GM18868 (cell line): Measurements from ENCODE around the gene PTPRN2.
"Not testable (repeated sequence)": the region's sequence is repeated elsewhere in the genome, so short reads cannot be mapped to it uniquely, and the experiment has no call there.

Source experiments
- ATAC-seq: cut with Tn5 transposase; IDR thresholded peaks from one replicate; pipeline ENCODE4 v1.9.1; 2021; ENCODE audit warnings: mild to moderate bottlenecking, moderate library complexity; ENCODE audit not compliant: unreplicated experiment

Gene PTPRN2

DNA sequence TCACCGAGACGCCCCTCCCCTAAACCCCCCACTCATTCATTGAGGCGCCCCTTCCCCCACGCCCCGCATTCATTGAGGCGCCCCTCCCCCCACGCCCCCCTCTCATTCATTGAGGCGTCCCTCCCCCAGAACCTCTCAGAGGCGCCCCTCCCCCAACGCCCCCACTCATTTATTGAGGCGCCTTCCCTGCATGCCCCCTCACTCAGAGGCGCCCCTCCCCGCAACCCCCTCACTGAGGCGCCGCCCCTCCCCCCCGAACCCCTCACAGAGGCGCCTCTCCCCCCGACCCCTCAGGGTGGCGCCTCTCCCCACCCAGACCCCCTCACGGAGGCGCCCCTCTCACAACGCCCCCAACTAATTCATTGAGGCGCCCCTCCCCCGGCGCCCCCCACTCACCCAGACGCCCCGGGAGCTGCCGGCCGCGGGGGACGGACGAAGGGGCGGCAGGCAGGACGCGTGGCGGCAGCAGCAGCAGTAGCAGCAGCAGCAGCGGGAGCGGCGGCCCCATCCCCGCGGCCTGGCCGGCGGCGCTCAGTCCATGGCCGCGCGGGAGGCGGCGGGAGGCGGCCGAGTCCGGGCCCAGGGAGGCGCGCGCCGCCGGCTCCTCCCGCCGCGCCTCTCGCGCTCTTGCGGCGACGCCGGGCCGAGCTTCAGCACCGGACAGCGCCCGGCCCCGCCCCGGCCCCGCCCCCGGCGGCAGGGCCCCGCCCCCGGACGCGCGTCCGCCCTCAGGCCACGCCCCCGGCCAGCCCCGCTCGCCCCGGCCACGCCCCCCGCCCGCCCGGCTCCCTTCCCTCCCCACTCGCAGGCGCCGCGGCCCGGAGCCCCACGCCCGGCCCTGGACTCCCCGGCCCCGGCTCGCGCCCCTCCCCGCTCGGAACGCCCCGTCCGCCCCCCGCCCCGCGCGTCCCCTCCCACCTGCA is at the start of gene PTPRN2:
PTPRN2 (minus strand) TSS at position 662 of the 923 bp plus-strand sequence.
- peak; percentile 75 for ATAC-seq

DNA sequence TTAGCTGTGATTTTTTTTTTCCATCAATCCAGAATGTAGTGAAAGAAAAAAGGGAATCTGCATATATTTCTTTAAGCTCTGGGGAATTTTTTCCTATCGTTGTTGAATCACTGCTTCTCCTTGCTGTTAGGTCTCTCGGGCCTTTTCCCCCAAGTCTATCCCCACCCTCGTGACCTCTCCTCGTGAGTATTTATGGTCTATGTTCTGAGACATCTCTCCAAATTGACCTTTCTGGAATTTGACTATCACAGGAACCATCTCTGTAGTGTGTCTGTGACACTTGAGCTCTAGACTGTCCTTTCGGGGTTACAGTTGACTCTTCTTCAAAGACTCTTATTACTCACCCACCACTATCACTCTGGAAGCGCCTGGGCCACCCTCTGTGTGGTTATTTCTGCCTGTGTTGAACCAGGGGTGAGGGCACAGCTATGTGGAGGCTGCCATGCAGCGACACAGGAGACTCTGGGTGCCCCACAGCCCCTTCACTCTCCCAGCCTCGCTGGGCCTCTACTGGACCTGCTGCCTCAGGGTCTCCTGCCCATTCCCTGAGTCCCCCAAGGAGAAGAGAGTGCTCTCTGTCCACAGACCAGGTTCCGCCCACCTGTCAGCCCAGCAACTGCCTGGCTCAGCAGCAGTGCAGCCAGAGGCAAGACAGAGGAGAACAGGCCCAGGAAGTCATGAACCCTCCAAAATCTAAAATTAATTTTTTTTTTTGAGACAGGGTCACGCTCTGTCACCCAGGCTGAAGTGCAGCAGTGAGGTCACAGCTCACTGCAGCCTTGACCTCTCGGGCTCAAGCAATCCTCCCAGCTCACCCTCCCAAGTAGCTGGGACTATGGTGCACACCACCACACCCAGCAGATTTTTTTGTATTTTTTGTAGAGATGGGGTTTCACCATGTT is 45.7 kb upstream of the PTPRN2 start:
- peak; percentile 43 for ATAC-seq

DNA sequence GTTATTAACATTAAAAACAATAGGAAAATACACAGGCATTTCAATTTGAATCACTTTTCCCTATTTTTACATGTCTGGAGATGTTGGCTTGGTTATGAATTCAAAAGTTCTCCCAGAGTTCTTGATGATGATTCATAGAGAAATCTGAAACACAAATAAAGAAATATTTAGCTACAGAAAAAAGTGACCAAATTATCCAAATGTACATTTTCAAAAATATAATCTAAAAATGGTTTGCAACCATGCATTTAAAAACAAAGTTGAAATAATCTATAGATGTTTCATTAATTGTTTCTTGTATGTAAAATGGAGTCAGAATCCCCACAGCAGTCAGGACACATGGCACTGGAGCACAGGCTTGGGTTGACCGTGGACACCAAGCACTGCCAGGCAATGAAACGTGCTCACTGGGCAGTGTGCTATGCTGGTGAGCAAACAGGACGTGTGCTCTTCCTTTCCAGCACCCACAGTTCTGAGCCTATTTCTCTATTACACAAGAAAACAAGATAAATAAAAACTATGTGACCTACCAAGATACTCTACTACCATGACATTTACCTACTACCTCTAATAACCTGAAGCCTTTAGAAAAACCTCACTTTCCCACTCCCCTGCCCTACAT is 44.1 kb upstream of the PTPRN2 start:
- no peak for ATAC-seq

DNA sequence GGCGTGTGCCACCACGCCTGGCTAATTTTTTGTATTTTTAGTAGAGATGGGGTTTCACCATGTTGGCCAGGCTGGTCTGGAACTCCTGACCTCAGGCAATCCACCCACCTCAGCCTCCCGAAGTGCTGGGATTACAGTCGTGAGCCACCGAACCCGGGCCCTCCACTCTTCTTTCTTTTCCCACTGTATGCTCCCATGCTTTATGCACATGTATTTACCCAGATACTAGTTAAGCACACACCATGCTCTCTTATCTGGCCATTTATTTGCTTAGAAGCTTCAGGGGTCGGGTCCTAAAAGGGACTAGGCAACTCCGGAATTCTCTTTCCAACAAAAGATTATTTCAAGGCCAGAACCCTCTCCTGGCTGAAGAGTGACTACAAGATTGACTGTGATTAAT is 38.7 kb upstream of the PTPRN2 start:
- ATAC-seq: not testable (repeated sequence)

DNA sequence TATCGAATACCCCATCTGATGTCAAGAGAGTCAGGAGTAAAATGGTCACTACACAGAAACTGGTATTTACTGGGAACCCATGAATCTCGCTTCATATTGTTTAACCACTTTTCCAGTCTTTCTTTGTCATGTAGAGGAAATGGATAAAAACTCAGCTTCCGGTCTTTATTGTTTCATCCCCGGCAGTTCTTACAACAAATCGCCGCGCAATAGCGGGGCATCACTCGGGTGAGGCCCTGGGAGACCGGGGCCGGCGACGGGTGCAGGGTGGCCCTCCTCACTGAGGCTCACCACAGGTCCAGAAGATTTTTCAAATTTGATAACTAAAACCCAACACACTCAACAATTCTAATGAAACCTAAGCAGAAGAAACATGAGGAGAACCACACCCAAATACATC is 35.6 kb upstream of the PTPRN2 start:
- ATAC-seq: no peak

DNA sequence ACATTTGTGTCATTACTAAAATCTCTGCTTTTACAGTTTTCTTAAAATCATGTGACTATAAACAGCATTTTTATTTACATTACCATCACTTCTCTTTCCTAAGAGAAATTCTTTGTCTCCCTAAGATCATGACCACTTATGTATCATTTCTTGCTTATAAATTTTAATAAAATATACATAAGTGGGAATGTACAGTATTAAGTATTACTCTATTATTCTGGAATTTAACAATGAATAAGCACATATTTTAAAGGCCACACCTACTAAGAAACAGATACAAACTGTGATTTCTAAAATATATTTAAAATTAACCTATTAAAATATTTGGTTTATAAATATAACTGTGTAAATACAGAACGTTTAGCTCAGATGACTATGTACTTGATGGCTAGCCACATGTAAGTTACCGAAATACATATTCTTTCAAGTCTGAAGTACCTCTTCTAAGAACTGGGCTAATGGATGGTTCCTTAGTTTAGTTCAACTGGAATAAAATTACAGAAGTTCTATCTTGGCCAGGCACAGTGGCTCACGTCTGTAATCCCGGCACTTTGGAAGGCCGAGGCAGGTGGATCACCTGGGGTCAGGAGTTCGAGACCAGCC is 33.3 kb upstream of the PTPRN2 start:
- ATAC-seq: no peak

DNA sequence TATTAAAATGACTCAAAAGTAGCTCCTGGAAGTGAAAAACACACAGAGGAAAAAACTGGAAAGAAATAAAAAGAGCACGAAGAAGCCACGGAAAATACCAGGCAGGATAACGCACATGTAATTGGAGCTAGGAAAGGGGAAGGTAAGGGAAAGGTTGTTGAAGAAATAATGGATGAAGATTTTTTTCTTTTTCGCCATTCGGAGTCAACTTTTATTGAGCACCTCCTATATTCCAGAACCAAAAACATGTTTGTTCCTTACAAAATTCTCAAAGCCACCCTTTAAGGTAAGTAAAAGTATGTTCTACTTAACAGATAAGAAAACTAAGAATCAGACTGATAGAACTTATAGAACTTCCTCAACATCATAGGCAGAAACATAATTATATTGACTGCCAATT is 32.8 kb upstream of the PTPRN2 start:
- no peak for ATAC-seq

DNA sequence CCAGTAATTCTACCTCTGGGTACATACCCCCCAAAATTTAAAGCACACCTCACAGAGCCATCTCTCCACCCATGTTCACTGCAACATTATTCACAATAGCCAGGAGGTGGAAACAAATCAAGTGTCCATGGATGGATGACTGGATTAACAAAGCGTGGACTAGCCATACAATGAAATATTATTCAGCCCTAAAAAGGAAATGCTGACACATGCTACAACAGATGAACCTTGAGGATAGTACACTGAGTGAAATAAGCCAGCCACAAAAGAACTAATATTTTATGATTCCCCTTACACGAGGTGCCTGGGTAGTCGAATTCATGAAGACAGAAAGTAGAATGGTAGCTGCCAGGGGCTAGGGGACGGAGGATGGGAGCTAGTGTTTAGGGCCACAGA is 31.1 kb upstream of the PTPRN2 start:
- ATAC-seq: no peak

DNA sequence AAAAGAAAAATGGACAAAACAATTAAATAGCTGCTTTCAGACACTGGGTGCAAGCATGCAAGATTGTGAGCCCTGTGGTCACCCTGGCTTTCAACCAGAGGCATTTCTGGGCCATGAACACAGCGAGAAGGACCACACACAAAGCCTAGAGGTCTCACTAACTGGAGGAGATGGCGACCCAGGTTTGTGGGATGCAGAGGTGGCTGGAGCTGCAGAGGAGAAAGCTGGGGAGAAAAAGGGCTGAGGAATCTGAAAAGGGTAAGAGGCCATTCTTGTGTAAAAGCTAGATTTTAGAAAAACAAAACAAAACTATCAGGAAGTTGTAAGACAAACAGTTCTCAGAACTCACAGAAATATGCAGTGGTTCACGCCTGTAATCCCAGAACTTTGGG is 30.1 kb upstream of the PTPRN2 start:
- ATAC-seq: no peak

DNA sequence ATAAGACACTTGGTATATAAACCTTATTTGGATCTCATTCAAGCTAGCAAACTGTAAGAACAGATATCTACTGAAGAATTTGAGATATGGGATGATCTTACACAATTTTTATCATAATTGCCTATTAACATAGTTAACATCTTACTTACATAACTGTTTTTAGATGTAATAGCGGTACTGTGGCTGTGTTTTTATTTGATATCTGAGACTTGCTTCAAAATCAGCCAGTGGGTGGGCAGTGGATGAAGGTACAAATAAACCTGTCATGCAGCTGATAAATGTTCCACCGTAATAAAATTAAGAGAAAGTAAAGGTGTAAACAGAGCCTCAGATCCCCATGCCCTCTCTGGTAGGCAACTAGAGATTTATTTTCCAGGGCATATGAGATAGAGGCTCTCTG is 28.4 kb upstream of the PTPRN2 start:
- ATAC-seq: no peak

DNA sequence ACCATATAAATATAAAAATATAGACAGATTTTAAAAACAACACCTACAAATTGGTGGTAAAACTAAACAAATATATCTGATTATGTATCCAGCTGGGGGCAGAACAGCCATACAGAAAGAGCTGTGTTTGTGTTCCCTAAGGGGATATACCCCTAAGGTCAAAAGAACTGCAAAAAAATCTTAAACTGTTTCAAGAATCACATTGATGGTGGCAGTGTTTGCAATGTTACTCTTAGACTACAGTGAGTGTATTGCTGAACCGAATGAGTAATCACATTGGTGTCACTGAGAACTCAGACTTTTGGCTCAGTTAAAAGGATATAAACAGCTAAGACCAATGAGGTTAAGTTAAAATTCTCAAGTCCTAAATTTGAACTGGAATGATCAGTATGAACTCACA is 27.1 kb upstream of the PTPRN2 start:
- no peak for ATAC-seq

DNA sequence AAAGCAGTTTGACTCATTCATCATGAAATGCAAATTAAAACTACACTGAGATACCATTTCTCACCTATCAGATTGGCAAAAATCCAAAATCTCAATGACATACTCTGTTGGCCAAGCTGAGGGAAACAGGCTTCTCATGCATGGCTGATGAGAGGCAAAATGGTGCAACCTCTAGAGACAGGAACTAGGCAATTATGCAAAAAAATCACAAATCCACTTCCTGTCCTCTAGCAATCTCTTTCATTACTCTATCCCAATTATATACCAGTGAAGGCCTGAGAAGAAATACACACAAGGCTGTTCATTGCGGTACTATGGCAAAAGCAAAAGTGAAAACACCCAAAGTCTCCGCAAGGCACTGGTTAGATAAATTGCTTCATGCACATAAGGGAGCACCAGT is 25.9 kb upstream of the PTPRN2 start:
- peak; percentile 92 for ATAC-seq

DNA sequence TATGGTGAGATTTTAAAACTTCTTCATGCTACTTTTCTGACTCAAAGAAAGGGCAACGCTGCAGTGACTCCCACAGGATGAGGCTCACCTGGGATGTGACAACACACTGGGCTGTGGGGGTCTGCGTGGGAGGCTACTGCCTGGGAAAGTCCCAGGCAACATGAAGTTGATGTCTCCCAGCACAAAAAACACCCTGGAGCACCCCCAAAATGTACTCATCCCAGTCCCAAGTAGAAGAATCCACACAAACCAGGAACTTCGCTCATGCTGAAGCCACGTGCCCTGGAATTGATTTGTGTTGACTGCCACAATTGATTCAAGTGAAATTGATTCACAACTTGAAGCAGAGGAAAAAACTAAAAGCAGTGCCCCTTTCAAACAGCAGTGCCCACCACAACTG is 24.9 kb upstream of the PTPRN2 start:
- no peak for ATAC-seq

DNA sequence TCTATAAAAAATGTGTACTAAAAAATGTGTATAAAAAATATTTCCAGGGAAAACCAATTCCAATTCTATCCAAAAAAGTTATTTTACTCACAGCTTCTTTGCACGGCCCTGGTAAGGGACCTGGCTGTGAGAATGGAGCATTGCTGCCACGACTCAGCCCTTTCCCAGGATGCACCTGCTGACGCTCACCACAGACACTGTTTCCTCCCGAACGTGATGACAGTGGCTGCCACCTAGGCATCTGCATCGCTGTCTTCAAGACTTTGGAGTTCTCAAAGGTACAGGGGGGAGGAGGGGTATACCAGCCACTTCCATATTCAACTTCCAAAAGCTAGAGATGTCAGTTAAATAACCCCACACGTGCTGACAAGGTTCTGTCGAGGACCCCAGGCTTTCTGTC is 23.9 kb upstream of the PTPRN2 start:
- ATAC-seq: no peak

DNA sequence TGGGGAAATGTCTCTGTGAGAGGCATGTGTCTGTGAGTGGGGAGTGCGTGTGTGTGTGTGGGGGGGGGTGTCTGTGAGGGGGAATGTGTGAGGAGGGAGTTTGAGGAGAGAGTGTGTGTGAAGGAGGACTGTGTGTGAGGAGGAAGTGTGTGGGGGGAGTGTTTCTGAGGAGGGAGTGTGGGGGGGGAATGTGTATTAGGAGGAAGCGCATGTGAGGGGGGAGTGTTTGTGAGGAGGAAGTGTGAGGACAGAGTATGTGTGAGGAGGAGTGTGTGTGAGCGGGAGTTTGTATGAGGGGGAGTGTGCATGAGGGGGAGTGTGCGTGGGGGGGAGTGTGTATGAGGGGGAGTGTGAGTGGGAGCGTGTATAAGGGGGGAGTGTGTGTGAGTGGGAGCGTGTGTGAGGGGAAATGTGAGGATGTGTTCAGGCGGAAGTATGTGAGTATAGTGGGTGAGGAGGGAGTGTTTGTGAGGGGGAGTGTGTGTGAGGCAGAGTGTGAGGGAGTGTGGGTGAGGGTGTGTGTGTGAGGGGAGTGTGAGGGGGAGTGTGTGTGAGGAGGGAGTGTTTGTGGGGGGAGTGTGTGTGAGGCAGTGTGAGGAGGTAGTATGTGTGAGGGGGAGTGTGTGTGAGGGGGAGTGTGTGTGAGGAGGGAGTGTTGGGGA is 21.8 kb upstream of the PTPRN2 start:
- ATAC-seq: no peak

DNA sequence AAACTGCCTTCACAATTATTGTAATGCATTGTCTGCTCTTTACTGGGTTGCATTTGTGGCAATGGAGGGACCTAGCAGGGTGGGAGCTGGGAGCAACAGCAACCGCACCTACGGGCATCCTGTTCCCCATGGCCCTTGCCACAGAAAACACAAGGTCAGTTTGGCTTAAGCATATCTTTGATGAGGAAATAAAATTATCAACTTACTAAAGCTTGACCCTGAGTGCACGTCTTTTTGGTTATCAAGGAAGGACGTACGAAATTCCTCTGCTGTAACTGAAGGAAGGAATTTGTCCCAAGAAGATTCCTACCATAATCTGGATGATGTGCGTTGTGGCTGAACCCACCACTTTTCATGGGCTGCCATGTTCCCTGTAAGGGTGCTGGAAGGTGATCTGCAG is 19.9 kb upstream of the PTPRN2 start:
- no peak for ATAC-seq

DNA sequence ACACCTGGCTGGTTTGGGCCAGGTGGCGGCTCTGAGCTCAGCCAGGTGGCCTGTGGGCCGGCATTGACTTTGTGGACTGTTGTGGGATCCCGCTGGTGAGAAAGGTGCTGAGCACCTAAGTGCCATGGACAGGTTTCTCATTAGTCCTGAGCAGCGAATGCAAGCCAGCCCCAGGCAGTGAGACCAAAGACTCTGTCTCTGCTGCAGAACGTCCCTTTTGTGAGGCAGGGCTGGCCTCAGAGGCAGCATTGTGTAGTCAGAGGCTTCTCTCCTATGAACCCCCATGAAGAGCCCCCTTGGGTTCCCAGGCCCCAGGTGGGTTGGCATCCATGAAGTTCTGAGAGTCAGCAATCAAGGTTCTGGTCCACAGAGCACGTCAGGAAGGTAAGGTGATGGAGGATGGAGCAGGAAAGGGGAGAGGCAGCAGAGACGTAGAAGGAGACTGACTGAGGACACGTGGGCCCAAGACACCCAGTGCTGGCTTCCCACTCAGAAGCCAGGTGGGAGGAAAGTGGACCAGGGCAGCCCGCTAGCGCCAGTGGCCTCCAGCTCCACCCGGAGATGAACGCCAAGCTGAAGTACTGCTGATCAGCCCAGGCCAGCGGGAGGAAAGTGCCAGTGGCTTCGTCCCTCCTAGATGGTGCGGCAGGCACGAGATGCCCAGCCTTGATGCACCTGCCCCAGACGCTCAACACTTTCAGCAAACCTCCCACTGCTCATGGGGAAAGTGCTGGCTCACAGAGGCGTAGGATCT is 19.2 kb upstream of the PTPRN2 start:
- ATAC-seq: no peak

DNA sequence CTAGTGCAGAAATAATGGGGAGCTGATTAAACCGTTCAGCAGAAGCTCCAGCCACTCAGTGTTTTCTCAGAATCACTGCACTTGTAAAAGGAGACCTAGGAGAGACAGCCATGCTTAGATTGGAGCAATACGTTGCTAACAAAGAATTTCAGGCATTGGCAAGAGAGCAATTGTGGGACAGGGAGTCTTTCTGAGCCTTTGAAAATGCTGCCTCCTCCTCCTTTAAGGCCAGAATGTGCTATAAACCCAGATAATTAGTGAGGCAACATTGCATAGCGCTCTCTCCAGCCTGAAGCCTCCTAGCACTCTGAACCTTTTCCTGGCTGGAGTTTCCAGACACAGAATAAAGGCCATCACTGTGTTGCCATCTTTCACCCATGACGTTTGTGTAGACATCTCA is 18.5 kb upstream of the PTPRN2 start:
- no peak for ATAC-seq

DNA sequence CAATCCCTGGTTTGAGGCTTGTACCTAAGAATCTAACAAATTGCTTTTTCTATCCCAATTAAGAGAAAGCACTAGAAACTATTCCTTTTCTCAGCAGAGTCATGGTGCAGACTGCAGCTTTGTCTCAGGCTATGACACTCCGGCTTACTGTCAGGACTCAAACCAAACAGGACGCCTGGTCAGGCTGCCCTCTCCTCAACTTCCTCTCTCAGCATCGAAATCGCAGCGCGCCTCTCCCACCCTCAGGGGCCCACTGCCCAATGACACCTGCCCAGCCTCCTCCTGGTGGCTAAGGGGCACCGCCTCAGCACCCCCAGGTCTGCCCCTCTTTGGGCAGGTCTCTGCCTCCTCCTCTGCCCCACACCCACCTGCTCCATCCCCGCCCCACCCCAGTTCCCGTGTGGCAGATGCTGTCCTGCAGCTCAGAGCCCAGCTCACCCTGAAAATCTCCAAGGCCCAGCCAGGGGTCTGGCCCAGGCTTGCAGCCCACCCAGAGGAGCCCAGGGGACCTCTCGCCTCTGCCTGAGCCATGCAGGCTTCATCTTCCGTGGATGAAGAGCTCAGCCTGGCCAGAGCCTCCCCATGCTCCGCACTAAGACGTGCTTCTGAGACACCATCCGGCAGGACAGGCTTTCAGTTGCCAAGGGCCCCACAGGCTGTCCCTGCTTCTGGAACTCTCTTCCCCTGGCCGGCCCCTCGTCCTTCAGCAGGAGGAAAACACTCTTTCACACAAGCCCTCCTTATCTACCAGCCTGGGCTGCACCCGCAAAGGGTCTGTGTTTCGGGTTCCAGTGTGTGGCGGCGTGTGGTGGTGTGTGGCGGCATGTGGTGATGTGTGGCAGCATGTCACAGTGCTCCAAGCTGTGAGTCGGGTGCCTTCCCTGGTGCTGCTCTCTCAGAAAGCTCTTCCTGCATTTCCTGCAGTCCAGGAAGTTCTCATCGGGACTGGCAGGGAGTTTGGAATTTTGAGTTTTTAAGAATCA is 16.4 kb upstream of the PTPRN2 start:
- ATAC-seq: peak; percentile 14
